Breast epithelium (tissue), 3 donors: ENCODE data around the gene GPR78.

Experiments
- CTCF ChIP-seq, 3 donors: fragments of 450-650 bp; IDR thresholded peaks; one replicate each; pipeline ENCODE4 v1.5.1; 2016 to 2017; ENCODE audit warnings: antibody characterized with exemption in 3 of 3, mild to moderate bottlenecking in 3 of 3, moderate library complexity in 3 of 3
- POLR2A ChIP-seq: fragments of 450-650 bp; IDR thresholded peaks from one replicate; pipeline ENCODE4 v1.6.1; 2016; ENCODE audit warnings: antibody characterized with exemption, mild to moderate bottlenecking, moderate library complexity
- POLR2AphosphoS5 ChIP-seq, 3 donors: sonication (generic); formaldehyde crosslinking; IDR thresholded peaks; one replicate each; pipeline ENCODE4 v1.6.1; 2017; ENCODE audit warnings: antibody characterized with exemption in 3 of 3

GRCh38 chr4:8616831-8617230 is 36.6 kb downstream of the GPR78 start:
- TF ChIP-seq POLR2A (no peak), CTCF (IDR thresholded peaks at IDR 0.05) (no peak), POLR2AphosphoS5 (IDR thresholded peaks at IDR 0.05) (no peak)
